GOT3 (cell line): ENCODE measurements around the gene CLEC6A.
"Not testable (repeated sequence)": the region's sequence is repeated elsewhere in the genome, so short reads cannot be mapped to it uniquely, and the experiment has no call there.

Source experiments
- DNase-seq: peaks from one replicate; lab custom pipeline; 2025; ENCODE audit warnings: mixed read lengths; lab: John Stamatoyannopoulos, UW

Gene CLEC6A

GRCh38 chr12:8495671-8496070 lies 39.9 kb downstream of the CLEC6A start:
- not testable (repeated sequence) for DNase-seq

GRCh38 chr12:8496074-8496473 lies 40.3 kb downstream of the CLEC6A start:
- DNase-seq = not testable (repeated sequence)

GRCh38 chr12:8499616-8500015 lies 43.9 kb downstream of the CLEC6A start:
- DNase-seq = no peak

- DNase-seq = no peak
These were observed 46.0 kb downstream of the CLEC6A start for GRCh38 chr12:8501720-8502119.

GRCh38 chr12:8504351-8504750 lies 48.6 kb downstream of the CLEC6A start:
- DNase-seq = no peak

GRCh38 chr12:8507596-8507995 lies 51.8 kb downstream of the CLEC6A start:
- DNase-seq = no peak

GRCh38 chr12:8508223-8508622 lies 52.5 kb downstream of the CLEC6A start:
- no peak for DNase-seq

GRCh38 chr12:8508910-8509841 lies 53.4 kb downstream of the CLEC6A start:
- no peak for DNase-seq

GRCh38 chr12:8513256-8513655 lies 57.5 kb downstream of the CLEC6A start, which contains the start of gene CLEC4D:
Gene CLEC4D, plus strand, starts transcription at chr12:8513503. Its CDS starts 230 bp downstream, at chr12:8513733.
- DNase-seq = no peak

- no peak for DNase-seq
These were observed 62.2 kb downstream of the CLEC6A start for GRCh38 chr12:8517971-8518370.

GRCh38 chr12:8519171-8519570 lies 63.4 kb downstream of the CLEC6A start:
- no peak for DNase-seq

- DNase-seq = no peak
These were observed 71.7 kb downstream of the CLEC6A start for GRCh38 chr12:8527250-8528130.
